Tibial artery (tissue), 4 donors: Measurements from ENCODE around the gene MSH3.
"Not testable (repeated sequence)": the region's sequence is repeated elsewhere in the genome, so short reads cannot be mapped to it uniquely, and the experiment has no call there.

ENCODE experiments used
- DNase-seq, 2 donors: peaks; one replicate each; pipeline ENCODE4 v3.0.0-alpha.2; 2019
- H3K27ac ChIP-seq, 2 donors: fragments of 200-600 bp; sonication (generic) in 1 of 2; 1 replicate in 1 of 2; 2 replicates in 1 of 2; pipeline ENCODE4 v1.5.1; 2018 to 2019; ENCODE audit warnings: mild to moderate bottlenecking in 1 of 2
- H3K27me3 ChIP-seq, 2 donors: fragments of 200-600 bp; sonication (generic) in 1 of 2; one replicate each; pipeline versions ENCODE4 v1.5.1 to v1.6.0; 2016 to 2019
- H3K36me3 ChIP-seq, 3 donors: fragments of 200-600 bp; sonication (generic) in 2 of 3; one replicate each; pipeline ENCODE4 v1.5.1; 2016 to 2019; ENCODE audit warnings: mild to moderate bottlenecking in 2 of 3
- H3K4me1 ChIP-seq, 4 donors: fragments of 200-600 bp; sonication (generic) in 2 of 4; 1 replicate in 3 of 4; 2 replicates in 1 of 4; pipeline ENCODE4 v1.5.1; 2016 to 2019
- H3K4me3 ChIP-seq, 2 donors: fragments of 200-600 bp; sonication (generic) in 1 of 2; 1 replicate in 1 of 2; 2 replicates in 1 of 2; pipeline ENCODE4 v1.5.1; 2018 to 2019; ENCODE audit warnings: mild to moderate bottlenecking in 2 of 2
- H3K9me3 ChIP-seq, 3 donors: fragments of 200-600 bp; sonication (generic) in 1 of 3; one replicate each; pipeline ENCODE4 v1.5.1; 2016 to 2019
- CTCF ChIP-seq, 2 experiments: fragments of 200-600 bp in 1 of 2; fragments of 450-650 bp in 1 of 2; IDR thresholded peaks; one replicate each; pipeline ENCODE4 v1.5.1; 2017 to 2019; ENCODE audit warnings: antibody characterized with exemption in 2 of 2, mild to moderate bottlenecking in 1 of 2, moderate library complexity in 1 of 2
- intact Hi-C: fragments of 100-400 bp; cut with DNase I; formaldehyde crosslinking; loops from one replicate; pipeline ENCODE4 v1.15.0; 2023; ENCODE audit warnings: low total_unique reads

Gene MSH3

GRCh38 chr5:80810425-80810824 lies 156.0 kb downstream of the MSH3 start:
- intact Hi-C loops = no loop called here
- no peak overlapping the region for H3K27ac ChIP-seq
- H3K4me1 ChIP-seq = no peaks in the 10 kb centered on the region
- H3K4me3 ChIP-seq = no peak overlapping the region
- TF ChIP-seq CTCF (IDR thresholded peaks at IDR 0.05) = no peak
- H3K9me3 ChIP-seq = no peaks in the 10 kb centered on the region
- H3K27me3 ChIP-seq = no peaks in the 10 kb centered on the region
- no peak for DNase-seq
- peaks cover 14 to 23% (median 20%) of the 10 kb centered on the region in 3 donors for H3K36me3 ChIP-seq

GRCh38 chr5:80816590-80816989 lies 162.1 kb downstream of the MSH3 start:
- peaks cover 14 to 37% (median 36%) of the 10 kb centered on the region in 3 donors for H3K36me3 ChIP-seq
- no peaks in the 10 kb centered on the region for H3K9me3 ChIP-seq
- intact Hi-C loops = no loop called here
- H3K27me3 ChIP-seq = no peaks in the 10 kb centered on the region
- TF ChIP-seq CTCF (IDR thresholded peaks at IDR 0.05) = no peak
- H3K4me3 ChIP-seq = no peak overlapping the region
- H3K4me1 ChIP-seq = no peaks in the 10 kb centered on the region
- no peak overlapping the region for H3K27ac ChIP-seq
- no peak for DNase-seq

GRCh38 chr5:80820685-80821084 lies 166.2 kb downstream of the MSH3 start:
- intact Hi-C loops = no loop called here
- H3K36me3 ChIP-seq = peaks cover 0 to 22% (median 12%) of the 10 kb centered on the region in 3 donors
- no peak overlapping the region for H3K27ac ChIP-seq
- no peaks in the 10 kb centered on the region for H3K4me1 ChIP-seq
- no peaks in the 10 kb centered on the region for H3K27me3 ChIP-seq
- no peak for DNase-seq
- TF ChIP-seq CTCF (IDR thresholded peaks at IDR 0.05) = no peak
- no peak overlapping the region for H3K4me3 ChIP-seq
- H3K9me3 ChIP-seq = no peaks in the 10 kb centered on the region

GRCh38 chr5:80822640-80823039 lies 168.2 kb downstream of the MSH3 start:
- DNase-seq = no peak
- no peaks in the 10 kb centered on the region for H3K27me3 ChIP-seq
- peaks cover 2 to 22% (median 5%) of the 10 kb centered on the region in 3 donors for H3K36me3 ChIP-seq
- no peak overlapping the region for H3K27ac ChIP-seq
- no peaks in the 10 kb centered on the region for H3K9me3 ChIP-seq
- H3K4me1 ChIP-seq = no peaks in the 10 kb centered on the region
- intact Hi-C loops = no loop called here
- H3K4me3 ChIP-seq = no peak overlapping the region
- no peak for TF ChIP-seq CTCF (IDR thresholded peaks at IDR 0.05)

- H3K9me3 ChIP-seq, H3K4me1 ChIP-seq, H3K27me3 ChIP-seq, DNase-seq, H3K27ac ChIP-seq, H3K4me3 ChIP-seq, intact Hi-C loops: not testable (repeated sequence)
- peaks cover 15 to 35% (median 17%) of the 10 kb centered on the region in 3 donors for H3K36me3 ChIP-seq
These were observed 169.7 kb downstream of the MSH3 start for GRCh38 chr5:80824159-80824558.

GRCh38 chr5:80825786-80826460 lies 171.5 kb downstream of the MSH3 start:
- Histone ChIP-seq H3K27ac (no peak overlapping the region), H3K27me3 (no peaks in the 10 kb centered on the region), H3K9me3 (peaks cover 0 to 10% (median 8%) of the 10 kb centered on the region in 3 donors), H3K4me1 (no peaks in the 10 kb centered on the region), H3K36me3 (peaks cover 15 to 27% (median 23%) of the 10 kb centered on the region in 3 donors), H3K4me3 (no peak overlapping the region)
- intact Hi-C loops = no loop called here
- DNase-seq = no peak
- no peak for TF ChIP-seq CTCF (IDR thresholded peaks at IDR 0.05)
